Epithelial cell of esophagus (primary cell): ENCODE measurements around the gene CFAP161.

Experiments used
- DNase-seq: peaks from one replicate; pipeline ENCODE4 v3.0.0; 2010; ENCODE audit warnings: low read depth
- H3K4me3 ChIP-seq: 2 replicates; pipeline ENCODE4 v1.5.1; 2011; ENCODE audit warnings: mild to moderate bottlenecking, low read length, control low read depth
- TF ChIP-seq, protein P1 (sequence below): IDR thresholded peaks from 2 replicates; pipeline ENCODE4 v1.5.1; 2011; ENCODE audit warnings: low read depth, mild to moderate bottlenecking, low read length, control low read depth, inconsistent platforms; ENCODE audit not compliant: insufficient read depth; ENCODE audit errors: missing control alignments

CFAP161 gene

DNA sequence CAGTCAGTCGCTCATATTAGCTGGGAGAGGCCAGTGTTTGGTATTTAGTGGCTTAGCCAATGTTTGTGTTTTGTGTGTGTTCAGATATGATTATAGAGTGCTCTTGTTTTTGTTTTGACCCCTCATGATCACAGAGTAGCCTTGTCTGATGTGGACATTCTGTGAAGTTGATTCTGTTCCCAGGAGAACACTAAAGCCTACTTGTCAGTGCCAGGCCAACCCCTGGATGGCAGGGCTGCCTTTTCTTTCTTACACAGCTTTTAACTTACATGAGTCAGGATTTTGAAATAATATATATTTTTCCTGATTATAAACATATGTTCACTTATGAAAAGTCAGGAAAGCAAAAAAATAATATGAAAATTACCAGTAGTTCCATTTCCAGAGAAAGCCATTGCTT lies 11.9 kb downstream of the CFAP161 start:
- TF ChIP-seq, protein P1, sequence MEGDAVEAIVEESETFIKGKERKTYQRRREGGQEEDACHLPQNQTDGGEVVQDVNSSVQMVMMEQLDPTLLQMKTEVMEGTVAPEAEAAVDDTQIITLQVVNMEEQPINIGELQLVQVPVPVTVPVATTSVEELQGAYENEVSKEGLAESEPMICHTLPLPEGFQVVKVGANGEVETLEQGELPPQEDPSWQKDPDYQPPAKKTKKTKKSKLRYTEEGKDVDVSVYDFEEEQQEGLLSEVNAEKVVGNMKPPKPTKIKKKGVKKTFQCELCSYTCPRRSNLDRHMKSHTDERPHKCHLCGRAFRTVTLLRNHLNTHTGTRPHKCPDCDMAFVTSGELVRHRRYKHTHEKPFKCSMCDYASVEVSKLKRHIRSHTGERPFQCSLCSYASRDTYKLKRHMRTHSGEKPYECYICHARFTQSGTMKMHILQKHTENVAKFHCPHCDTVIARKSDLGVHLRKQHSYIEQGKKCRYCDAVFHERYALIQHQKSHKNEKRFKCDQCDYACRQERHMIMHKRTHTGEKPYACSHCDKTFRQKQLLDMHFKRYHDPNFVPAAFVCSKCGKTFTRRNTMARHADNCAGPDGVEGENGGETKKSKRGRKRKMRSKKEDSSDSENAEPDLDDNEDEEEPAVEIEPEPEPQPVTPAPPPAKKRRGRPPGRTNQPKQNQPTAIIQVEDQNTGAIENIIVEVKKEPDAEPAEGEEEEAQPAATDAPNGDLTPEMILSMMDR: no peak
- no peak for DNase-seq
- H3K4me3 ChIP-seq: no peak overlapping the region

DNA sequence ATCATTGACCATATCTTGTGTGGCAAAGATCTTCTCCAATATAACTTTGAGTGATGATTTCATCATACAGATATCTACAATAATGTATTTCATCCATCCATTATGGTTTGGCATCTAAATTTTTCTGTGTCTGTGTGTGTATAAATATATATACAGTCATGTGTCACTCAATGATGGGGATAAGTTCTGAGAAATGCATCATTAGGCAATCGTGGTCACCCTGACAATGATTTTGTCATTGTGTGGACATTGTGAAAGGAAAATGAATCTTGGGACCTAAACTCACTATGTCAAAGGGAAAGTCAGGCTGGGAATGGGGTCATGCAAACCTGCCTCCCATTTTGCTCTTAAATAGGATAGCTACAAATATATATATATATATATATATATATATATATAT lies 12.4 kb downstream of the CFAP161 start:
- DNase-seq: no peak
- no peak overlapping the region for H3K4me3 ChIP-seq
- TF ChIP-seq, protein P1: no peak

DNA sequence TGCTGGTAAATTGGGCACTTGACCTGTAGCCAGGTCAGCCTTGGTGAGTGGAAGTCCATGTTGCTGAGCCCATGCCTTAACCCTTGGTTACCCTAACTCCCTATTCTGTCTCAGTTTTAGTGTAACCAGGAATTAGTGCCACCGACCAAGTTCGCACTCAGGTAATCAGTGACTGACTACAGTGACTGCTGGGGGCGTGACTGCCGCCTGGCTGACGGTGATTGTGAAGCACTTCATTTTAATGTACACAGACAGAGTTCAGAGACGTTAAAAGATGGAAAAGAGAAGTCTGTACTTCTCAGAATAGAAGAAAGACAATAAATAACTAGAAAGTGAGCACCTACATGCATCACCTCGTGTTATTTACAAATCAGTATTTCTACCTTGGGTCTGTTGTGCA lies 17.3 kb downstream of the CFAP161 start:
- TF ChIP-seq, protein P1: no peak
- no peak overlapping the region for H3K4me3 ChIP-seq
- DNase-seq: no peak

DNA sequence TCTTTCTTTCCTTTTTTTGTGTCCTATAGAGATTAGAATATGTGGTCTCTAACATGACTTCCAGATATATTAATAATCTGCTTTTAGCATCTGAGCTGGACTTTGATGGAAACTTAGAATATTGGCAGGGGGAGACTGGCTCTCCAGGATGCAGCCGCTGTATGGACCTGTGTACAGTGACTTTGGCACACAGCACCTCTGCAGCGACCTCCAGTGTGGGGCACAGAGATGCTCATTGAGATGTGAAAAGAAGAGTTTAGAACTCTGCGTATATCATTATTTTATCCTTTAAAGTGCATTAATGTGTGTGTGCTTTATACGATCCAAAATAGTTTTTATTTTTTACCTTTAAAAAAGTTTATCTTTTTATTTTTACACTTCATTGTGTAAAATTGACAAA lies 18.3 kb downstream of the CFAP161 start:
- no peak for DNase-seq
- no peak overlapping the region for H3K4me3 ChIP-seq
- TF ChIP-seq, protein P1: no peak

DNA sequence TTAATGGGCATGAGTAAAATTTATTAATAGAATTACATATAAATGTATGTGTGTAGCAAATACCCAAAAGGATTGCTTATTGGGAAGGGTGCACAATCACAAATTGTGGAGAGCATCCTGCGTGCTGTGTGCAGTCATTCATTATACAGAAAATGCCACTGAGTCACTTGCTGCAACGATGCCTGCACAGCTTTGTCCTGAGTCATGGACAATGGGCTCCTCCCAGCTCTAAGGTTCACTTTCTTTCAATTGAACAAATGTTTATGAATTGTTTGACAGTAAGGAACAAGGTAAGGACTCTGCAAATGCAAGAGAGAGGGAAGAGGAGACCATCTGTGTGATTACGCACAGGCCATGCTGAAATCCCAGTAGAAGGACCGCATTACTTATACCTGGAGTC lies 18.7 kb downstream of the CFAP161 start:
- DNase-seq: peak; percentile 65
- H3K4me3 ChIP-seq: no peak overlapping the region
- TF ChIP-seq, protein P1: no peak

DNA sequence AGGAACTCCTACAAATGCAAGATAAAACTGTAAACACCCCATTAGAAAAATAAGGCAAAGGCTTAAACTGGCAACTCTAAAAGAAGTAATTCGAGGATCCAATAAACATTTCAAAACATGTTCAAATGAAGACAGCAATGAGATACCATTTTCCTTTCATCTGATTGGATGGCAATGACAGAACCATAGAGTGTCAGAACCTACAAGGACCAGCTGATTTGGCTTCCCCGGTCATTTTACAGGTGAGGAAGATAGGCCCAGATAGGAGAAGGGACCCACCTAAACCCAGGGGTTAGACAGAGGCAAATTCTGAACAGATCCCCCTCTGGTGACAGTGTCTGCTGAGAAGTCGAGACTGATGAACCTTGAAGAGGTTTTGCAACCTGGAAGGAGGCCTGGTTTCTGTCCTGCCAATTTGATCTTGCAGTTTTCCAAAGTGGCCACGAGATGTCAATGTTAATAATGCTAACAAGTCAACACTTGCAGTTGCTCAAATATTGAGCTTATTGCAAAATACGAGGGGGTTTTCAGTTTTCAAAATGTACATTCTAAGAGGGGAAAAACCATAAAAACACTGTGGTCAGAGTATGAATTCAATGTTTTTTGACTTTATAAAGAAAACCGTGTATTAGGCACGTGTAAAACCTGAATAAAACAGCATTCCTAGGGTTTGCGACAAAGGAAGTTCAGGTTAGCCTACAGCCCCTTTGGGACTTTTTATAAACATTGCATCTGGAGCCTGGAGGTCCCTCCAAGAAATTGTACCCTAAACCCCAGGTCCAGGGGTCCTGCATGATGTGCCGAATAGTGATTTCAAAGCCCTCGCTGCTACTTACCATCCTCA lies 21.5 kb downstream of the CFAP161 start:
- TF ChIP-seq, protein P1: peak; percentile 69
- no peak overlapping the region for H3K4me3 ChIP-seq
- DNase-seq: peak; percentile 75

DNA sequence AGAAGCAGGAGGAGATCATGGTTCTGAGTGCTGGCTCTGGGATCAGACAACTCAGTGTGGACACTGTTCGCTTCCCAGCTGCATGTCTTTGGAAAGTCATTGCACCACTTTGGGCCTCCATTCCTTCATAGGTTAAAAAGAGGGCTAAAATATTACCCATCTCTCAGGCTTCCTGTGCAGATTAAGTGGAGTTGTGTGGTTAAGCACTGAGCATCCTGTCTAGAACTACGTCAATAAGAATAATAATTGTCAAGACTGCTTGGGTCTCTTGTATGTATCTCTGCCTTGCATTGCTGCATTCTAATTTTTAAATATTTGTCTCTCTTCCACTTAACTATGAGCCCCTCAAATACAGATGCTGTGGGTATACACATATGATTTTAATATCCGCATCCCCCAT lies 22.3 kb downstream of the CFAP161 start:
- TF ChIP-seq, protein P1: no peak
- H3K4me3 ChIP-seq: no peak overlapping the region
- no peak for DNase-seq
